NCI-H2107 treated with DMSO at 0.1 percent for 48 hours (cell line): ENCODE data around the gene OSBPL10.
"Not testable (repeated sequence)": the region's sequence is repeated elsewhere in the genome, so short reads cannot be mapped to it uniquely, and the experiment has no call there.

ENCODE experiments used
- DNase-seq: peaks from one replicate; lab custom pipeline; 2025; ENCODE audit not compliant: unreplicated experiment; lab: John Stamatoyannopoulos, UW

The OSBPL10 gene

DNA sequence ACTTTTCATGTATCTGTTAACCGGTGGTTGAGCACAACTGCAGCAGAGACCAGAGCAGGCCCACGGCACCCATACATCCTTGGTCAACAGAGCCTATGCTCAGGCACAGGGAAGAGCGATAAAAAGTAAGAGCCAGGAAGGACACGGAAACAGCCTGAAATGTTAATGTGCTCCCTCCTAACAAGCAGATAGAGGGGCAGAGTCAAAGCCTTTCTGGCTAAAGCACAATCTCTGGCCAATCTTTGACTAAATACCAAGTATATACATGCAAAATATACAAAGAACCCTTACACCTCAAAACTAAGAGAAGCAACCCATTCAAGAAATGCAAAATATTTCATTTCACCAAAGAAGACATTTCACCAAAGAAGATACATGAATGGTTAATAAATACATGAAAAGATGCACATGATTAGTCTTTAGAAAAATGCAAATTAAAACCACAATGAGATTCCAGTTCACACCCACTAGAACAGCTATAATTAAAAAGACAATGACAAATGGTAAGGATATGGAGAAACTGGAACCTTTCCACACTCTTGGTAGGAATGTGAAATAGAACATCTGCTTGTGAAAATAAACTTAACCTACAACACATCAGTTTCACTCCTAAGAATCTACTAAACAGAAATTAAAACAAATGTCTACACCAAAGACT is 88.0 kb downstream of the OSBPL10 start:
- no peak for DNase-seq

DNA sequence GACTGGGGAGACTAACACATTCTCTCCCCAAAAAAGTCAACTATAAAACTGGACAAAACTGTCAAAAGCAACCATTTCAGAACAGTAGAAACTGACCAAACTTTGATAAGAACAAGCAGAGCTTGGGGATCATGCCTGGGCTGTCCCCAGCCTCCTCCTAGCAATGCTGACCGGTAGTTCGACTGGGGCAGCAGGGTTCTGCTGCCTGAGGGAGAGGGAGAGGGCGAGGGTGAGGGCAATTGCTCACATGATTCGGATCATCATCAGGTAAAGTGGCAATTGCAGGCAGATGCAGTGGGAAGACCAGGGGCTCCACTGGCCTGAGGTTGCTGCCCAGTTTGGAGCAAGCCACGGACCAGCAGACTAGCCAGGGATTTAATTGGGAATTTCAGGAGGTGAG is 88.6 kb downstream of the OSBPL10 start:
- DNase-seq, result no peak

DNA sequence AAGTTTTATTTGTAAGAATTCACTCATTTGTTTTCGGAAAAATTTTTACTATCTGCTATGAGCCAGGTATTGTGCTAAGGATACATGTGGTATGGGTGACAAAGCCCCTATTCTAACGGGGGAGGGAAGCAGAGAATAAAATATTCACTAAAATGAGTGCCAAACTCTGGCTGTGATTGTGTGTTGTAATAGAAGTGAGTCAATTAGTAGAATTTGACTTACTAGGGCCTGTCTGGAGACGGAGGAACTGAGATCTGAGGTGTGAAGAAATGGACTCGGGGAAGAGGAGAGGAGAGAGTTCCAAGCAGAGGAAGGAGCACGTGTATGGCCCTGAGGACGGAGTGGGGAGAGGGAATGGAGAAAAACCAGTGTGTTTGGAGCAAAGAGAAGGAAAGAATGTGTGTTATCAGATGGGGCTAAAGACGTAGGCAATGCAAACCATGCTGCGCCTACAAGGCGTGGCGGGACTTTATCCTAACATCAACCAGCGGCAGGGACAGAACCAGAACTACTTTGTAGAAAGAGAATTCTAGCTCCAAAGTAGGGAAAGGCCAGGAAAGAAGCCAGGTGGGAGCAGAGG is 89.1 kb downstream of the OSBPL10 start:
- DNase-seq, result no peak

DNA sequence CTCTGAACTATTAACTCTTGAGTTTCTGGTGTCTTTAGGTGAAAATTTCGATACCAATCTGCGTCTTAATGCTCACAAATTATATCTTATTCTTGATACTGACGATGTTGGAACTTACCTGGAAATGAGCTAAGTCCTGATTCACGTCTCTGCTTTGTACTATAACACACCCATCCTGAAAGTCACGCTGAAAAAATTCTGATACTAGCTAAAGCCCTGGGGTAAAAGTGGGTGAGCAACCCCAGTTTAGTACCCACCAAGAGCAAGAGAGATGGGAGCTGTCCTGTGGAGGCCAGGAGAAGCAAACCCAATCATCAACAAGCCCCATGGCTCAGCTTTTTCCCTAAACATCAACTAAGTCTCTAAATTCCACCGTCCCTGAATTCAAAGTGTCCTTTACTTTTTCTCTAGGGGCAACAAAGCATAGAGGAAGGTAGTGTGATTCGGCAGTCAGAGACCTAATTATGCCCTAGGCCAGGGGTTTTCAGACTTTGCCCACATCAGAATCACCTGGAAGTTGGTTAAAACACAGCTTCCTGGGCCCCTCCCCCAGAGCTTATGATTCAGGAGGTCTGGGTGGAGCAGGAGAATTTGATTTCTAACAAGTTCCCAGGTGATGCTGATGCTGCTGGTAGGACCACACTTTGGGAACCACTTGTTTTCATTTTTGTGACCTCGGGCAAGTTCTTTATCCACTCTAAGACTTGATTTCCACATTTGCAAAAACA is 90.2 kb downstream of the OSBPL10 start:
- DNase-seq, result no peak

DNA sequence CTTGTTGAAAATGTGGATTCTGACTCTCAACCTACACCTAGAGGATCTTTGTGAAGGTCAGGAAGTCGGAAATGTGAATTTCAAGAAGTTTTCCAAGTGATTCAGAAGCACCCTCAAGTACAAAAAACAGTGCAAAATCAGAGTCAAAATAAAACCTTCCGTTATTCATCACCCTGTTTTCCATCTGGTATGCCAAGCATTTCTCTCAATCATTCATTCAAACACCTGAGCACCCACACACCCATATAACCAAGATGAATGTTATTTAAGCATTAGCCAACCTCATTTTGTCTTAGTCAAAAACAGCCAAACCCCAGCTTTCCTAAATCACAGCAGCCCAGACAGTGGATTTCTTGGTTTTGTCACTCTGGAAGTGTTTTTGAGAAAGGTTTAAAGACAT is 91.1 kb downstream of the OSBPL10 start:
- DNase-seq, result no peak

DNA sequence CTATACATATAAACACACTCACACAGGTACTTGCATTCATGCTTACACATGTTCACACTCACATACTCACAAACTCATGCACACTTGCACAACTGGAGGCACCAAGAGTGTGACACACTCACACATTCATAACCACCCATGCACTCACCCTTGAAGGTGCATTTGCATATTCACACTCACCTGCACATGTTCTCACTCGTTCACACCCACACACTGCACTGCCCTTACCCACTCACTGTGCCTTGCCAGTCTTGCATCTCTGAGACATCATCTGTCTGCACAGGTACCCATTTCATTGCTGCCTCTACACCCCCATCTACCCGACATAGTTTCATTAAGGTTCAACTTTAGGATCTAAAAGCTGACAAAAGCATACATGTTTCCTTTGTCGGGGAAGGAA is 95.8 kb downstream of the OSBPL10 start:
- no peak for DNase-seq

DNA sequence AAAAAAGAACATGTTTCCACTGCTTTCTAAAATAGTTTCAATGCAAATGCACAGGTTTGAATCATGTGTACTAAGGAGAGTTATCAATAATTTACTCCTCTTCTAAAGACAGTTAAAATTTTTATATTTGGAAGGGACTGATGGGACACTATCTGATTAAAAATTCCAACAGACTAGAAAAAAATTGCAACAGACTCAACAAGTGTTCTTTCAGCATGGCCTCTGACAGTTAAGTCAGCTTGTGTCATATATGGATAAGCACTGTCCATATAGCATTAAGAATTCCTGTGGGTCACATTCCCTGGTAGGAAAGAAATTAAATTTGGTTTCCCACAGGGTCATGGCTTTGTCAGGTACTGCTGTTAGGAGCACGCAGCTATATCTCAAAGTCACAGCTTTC is 96.8 kb downstream of the OSBPL10 start:
- DNase-seq, result no peak

DNA sequence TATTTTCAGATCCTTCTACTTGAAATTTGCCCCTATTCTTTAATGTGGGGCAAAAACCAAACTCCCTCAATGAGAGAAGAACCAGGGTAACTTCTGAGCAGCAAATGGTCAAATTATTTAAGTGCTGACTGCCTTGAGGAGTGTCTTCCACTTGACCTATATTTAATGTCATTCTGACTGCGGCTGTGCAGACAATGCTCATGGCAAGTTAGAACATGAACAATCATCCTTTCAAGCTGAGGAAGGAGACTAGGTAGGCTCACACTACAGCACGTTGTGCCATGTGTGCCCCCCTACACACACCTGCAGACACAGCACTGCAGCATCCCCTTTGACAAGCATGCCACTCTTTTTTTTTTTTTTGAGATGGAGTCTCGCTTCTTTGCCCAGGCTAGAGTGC is 98.2 kb downstream of the OSBPL10 start:
- no peak for DNase-seq

DNA sequence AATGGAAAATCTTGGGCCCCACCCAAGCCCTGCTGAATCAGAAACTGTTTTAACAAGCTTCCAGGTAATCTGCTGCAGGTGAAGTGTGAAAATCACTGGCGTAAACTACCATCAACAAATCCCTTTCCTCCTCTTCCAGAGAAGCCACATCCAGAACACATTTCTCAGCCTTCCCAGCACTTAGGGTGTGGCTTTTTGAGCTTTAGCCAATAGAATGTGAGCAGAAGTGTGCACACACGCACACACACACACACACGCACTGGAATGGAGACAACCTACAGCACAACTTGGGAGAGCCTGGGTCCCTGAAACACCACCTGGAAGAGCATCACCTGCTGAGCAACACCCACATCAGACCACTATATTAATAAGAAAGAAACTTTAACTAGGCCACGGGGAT is 98.6 kb downstream of the OSBPL10 start:
- DNase-seq, result no peak

DNA sequence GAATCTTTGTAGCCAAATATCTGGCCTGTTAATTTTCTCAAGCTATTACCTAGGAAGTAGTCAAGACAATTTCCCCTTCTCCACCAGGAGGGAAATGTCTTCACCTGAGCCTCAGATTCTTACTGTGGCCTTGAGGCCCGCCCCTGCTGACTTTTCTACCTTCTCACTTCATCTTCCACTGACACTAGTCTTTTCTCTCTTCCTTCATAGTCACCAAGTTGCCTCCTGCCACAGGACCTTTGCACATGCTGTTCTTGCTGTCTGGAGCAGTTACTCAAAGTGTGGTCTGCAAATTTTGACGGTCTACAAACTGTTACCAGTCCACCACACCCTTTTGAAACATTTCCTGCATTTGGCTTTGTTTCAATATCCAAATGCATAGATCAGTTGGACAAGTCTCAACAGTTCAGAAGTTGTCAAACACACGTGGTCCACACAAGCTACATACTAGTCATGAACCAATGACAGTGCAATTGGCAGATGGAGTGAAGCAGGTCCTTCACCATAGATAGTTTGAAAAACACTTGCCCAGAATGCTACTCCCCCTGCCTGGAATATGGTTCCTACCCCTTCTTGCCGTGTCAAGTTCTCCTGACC is 100.5 kb downstream of the OSBPL10 start:
- no peak for DNase-seq

DNA sequence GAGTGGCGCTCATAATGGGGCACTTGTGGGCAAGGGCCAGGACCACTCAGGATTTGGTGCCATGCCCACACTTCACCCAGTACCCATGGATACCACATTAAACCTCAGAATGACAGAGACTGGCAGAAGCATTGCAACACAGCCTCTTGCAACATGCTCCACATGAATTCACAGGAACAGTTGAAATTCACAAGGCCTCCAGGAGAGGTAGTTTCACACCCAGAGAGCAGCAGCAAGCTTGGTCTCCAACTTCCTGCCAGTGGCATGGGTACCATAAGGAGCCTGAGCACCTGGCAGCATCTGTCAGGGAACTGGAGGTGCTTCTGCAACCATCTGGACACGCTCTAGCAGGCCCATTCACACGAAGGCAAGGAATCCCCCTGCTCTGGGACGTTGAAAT is 101.0 kb downstream of the OSBPL10 start:
- no peak for DNase-seq

DNA sequence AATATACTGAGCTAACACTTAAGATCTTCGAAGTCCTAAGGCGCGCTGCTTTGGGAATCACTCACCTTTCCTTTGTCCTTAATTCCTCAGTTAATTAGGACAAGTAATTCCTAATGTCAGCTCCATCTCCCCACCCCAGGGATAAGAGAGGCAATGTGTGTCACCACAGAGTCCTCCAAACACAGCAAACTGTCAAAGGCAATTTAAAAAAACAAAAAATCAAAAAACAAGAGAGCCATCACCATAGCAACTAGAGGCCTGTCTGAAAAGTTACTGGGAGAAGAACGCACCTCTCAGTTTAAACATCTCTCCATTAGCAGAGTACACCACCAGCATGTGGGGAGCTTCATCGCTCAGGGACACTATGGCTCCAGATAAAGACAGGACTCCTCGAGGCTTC is 101.7 kb downstream of the OSBPL10 start:
- DNase-seq, result no peak

DNA sequence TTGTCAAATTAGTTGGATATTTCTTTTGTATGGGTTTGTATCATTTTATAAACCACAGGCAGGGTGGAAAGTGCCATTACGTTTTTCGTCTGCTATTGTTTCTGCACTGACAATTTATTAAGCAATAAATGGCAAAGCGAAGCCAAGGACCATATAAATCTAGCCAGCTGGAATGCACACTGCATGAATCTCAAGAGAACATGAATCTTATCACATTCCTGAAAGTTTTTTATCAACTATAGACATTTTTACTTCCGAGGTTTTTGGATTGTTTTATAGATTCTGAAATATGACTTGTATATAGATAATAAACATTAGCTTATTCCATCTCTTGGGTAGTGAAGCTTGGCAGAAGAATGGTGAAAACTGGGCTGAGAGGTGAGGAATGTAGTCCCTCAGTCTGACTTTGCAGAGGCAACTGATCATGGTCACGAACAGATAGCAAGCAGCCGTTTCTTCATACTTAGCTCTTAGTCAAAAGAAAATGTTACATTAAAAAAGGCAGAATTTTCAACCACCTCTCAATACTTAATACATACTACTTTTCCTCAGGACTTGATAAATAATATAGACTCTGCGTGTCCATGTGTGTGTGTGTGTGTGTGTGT is 102.7 kb downstream of the OSBPL10 start:
- DNase-seq, result no peak

DNA sequence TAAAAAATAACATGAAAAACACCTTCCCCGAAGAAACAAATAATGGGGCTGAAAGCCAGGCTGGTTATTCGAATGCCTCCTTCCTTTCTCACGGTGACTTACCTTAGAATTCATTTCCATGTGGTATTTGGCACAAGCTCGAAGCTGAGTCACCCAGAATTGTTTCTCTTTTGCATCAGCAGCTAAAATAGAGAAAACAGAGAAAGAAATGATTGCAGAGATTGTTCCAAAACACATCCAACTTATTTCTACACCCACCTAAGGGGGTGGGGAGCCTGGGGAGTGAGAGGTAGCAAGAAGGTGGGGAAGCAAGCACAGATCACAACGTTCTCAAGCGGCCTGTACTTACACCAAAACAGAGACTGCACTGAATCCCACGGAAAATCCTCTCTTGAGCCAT is 104.7 kb downstream of the OSBPL10 start:
- DNase-seq, result no peak

DNA sequence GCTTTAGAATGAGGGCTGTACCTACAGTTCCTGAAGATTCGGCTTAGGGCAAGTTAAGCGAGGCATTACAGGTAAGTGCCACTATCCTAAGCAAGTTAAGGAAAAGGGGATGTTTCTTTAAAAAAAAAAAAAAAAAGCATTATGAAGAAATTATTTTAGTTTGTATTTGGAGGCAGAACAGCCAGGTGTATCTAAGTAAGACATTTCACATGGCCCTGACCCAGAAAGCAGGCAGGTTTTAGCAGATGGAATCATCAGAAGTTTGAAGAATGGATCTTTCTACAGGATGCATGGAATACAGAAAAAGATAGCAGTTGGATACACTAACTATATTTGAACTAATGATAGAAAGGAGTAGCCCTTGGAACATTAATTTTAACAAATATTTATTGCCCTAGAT is 105.6 kb downstream of the OSBPL10 start:
- no peak for DNase-seq

DNA sequence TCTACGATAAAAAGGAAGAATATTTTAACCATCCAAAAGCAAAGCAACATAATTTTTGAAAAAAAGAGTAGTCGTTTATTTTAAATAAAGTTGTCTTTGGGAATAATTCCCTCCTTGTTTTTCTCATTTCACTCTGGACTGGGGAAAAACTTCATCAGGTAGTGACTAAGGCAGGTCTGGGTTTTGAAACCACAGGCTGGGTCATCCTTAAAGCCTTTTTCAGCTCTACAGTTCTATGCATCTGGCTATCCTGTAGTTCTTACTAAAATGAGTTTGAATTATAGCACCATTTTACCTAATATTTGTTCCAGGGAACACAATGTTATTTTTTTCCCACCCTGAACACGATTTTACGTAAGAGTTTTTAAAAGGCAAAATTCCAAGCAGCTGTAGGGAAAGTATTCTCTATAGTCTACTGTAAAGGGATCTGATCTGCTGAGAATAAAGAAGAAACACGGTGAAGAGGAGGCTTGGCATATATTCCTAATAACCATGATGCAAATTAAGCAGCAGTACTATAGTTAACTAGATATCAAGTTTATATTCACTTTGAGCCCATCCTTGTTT is 107.7 kb downstream of the OSBPL10 start:
- DNase-seq, result no peak

DNA sequence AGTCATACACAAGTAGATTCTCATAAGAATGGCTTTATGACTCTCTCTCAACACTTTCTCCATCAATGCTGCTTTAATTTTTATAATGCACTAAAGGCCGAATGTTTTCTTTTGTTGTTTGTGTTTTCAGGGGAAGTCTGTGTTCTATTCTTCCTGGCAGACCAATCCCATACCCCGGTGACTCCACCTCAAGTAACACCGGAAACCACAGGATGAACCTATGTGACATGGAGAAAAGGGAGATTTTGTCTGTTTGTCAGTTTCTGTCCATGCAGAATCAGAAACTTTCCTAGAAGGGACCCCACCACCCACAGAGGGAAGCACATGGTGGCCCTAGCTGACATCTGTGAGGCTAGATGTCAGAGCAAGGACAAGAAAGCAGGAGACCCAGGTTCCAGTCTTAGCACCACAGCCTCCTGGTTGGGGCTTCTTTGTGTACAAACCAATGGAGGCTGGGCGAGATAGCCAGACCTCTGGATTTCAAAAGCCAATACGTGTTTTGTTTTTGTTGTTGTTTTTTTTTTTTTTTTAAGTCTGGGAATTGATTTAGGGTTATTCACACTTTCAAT is 109.0 kb downstream of the OSBPL10 start:
- DNase-seq, result no peak

DNA sequence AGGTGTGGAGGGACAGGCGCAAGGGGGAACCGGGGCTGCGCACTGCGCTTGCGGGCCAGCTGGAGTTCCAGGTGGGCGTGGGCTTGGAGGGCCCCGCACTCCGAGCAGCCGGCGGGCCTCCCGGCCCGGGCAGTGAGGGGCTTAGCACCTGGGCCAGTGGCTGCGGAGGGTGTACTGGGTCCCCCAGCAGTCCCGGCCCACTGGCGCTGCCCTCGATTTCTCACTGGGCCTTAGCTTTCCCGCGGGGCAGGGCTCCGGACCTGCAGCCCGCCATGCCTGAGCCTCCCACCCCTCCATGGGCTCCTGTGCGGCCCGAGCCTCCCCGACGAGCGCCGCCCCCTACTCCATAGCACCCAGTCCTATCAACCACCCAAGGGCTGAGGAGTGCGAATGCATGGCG is 111.0 kb downstream of the OSBPL10 start:
- not testable (repeated sequence) for DNase-seq

DNA sequence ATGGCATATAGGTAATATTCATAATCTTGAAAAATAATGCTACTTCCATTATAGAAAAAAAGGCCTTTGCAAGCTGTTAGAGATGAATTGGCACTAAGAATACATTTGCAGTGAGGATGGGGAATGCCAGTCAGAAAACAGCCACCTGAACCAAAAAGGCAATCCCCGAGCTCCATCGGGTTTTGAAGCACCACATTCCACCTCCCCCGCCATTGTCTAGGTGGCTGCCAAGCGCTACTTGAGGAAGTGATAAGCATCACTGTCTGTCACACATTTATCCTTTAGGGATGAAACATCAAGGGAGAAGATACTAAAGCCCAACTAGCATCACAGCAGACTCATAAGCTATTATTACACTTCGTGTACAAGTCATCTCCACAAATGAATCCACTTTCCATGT is 112.8 kb downstream of the OSBPL10 start:
- DNase-seq, result no peak

DNA sequence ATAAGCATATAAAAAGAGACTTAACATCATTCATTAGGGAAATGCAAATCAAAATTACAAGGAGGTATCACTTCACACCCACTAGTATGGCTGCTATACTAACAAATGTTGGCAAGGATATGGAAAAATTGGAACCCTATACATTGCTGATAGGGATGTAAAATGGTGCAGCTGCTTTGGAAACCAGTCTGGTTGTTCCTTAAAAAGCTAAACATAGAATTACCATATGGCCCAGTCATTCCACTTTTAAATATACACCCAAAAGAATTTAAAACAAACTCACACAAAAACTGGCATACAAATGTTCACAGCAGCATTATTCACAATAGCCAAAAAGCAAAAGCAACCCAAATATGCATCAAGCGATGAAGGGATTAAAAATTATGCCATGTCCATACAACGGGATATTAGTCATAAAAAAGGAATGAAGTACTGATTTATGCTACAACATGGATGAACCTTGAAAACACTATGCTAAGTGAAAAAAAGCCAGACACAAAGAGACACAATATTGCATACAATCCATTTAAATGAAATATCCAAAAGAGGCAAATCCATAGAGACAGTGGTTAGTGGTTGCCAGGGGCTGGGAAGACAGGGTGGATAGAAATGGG is 118.3 kb downstream of the OSBPL10 start:
- DNase-seq, result no peak

DNA sequence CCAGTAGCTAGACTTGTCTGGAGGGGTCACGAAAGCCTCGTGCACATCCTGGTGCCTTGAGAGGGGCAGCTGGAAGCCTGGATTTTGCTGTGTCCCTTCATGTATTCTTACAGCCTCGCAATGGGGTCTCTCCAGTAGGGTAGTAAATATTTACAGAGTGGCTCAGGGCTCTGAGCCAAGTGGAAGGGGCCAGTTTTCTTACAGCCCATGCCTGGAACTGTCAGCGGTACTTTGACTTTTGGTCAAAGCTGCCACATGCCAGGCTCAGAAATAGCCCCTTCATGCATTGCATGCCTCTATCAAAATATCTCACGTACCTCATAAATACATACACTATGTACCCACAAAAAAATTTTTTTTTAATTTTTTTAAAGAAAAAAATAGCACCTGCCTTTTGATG is 119.2 kb downstream of the OSBPL10 start:
- no peak for DNase-seq
